Renal cortical epithelial cell (primary cell): ENCODE measurements around the gene FAM13A. TPM values are rescaled to one million over a fixed set of nuclear protein-coding genes. Genes with fewer than 3 reads are reported as not detected.
"Not testable (repeated sequence)": the region's sequence is repeated elsewhere in the genome, so short reads cannot be mapped to it uniquely, and the experiment has no call there.

Experiments
- DNase-seq: peaks from one replicate; pipeline ENCODE4 v3.0.0-alpha.2; 2011; ENCODE audit warnings: low read depth
- total RNA-seq: library from RNA; depleted of rRNA; stranded (reverse); fragments of >200 nt; gene quantifications from 2 replicates; pipeline ENCODE4 v1.2.3, GENCODE V29; 2014

Gene FAM13A
- total RNA-seq, 1 donor from 2014 or later = 22.9 TPM

DNA sequence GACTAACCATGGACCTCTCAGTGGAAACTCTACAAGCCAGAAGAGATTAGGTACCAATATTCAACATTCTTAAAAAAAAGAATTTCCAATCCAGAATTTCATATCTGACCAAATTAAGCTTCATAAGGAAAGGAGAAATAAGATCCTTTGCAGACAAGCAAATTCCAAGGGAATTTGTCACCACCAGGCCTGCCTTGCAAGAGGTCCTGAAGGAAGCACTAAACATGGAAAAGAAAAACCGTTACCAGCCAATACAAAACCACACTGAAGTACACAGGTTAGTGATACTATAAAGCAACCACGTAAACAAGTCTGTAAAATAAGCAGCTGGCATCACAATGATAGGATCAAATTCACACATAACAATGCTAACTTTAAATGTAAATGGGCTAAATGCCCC, 156.6 kb downstream of the FAM13A start:
- DNase-seq = peak; percentile 27

DNA sequence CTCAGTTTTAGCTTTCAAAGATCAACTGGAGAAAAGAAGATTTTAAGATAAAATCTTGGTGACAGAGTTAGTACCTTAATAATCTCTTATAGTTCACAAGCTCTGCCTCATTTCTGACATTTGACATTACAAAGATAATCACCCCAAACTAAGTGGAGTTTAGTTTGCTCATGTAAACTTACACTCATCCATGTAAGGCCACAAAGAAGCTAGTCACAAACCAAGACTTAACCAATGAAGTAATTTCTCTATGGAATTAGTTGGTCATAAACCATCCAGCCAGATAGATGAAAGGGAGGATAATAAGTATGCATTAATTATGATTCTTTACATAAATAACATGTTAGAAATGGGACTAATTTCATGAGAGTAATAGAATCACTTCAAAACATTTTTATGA, 159.2 kb downstream of the FAM13A start:
- DNase-seq = no peak

DNA sequence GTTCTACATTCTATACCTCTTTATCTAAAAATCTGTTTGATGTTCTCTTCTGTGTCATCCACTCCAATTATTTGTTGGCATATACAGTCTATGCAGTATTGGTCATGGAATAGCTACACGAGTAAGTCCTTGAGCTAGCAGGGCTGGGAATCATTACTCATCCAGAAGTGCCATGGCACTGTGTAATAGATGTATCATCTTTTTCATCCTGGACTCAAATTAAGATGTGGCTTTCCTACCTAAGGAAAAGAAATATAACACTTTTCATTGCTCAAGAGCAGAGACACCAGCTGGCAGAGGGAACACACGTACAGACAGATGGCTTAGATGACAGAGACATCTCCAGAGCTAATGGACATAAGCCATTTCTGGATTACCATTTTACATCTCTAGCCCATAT, 159.8 kb downstream of the FAM13A start:
- DNase-seq = no peak

DNA sequence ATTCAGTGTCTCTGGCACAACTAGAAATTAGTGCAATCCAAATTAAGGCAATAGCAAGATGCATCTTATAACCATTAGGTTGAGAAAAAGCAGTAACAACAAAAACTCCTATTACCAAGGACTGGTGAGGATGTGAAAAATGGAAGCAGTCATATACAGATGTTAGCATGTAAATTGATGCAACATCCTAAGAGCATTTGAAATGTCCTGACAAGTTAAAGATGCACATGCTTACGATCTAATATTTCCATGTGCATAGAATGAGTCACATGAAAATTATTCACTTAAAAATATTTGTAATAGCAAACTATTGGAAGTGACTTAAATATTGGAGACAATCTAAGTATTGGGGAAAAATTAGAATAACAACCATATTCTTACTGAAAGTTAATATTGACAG, 163.0 kb downstream of the FAM13A start:
- DNase-seq = no peak

DNA sequence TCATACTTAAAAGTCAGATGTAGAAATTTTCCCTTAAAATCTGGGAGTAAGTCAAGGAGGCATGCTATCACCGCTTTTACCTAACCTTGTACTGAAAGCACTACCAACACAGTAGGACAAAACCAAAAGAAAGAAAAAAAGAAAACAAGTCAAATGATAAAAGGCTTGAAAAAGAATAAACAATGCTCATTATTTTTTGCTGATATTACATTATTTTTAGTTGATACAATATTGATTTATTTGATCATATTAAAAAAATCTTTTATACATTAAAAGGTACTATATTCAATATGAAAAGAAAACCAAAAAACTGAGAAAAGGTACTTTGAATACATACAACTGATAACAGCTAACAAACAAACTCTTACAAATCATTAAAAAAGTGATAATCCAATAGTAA, 164.3 kb downstream of the FAM13A start:
- no peak for DNase-seq

DNA sequence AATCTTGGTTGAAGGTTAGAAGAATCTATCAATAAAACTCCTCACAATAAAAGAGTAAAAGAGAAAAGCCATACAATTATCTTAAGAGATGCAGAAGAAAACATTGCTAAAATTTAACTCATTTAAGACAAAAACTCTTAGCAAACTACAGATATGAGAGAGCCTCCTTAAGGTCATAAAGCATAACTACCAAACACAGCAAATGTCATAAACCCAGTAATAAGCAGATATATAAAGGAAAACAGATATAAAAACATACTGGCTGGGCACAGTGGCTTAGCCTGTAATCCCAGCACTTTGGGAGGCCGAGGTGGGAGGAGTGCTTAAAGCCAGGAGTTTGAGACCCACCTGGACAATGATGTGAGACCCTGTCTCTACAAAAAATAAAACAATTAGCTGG, 165.3 kb downstream of the FAM13A start:
- DNase-seq = no peak

DNA sequence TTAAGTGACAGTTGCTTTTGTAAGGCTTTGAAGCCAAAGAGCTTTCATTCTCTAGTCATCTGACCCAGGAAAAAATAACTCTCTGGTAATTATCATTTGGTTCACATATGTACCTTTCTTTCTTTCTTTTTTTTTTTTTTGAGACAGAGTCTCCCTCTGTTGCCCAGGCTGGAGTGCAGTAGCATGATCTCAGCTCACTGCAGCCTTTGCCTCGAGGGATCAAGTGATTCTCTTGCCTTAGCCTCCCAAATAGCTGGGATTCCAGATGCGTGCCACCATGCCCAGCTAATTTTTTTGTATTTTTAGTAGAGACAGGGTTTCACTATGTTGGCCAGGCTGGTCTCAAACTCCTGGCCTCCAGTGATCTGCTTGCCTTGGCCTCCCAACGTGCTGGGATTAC, 169.6 kb downstream of the FAM13A start:
- not testable (repeated sequence) for DNase-seq

DNA sequence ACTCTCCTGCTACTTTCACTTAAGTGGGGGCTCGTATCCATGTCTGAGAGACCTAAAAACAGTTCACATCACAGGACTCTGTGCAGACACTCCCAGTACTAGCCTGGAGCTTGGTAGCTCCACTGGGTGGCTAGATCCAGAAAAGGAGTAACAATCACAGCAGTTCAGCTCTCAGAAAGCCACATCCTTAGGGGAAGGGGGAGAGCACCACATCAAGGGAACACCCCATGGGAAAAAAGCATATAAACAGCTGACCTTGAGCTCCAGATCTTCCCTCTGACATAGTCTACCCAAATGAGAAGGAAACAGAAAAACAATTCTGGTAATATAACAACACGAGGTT, 175.8 kb downstream of the FAM13A start:
- DNase-seq = no peak

DNA sequence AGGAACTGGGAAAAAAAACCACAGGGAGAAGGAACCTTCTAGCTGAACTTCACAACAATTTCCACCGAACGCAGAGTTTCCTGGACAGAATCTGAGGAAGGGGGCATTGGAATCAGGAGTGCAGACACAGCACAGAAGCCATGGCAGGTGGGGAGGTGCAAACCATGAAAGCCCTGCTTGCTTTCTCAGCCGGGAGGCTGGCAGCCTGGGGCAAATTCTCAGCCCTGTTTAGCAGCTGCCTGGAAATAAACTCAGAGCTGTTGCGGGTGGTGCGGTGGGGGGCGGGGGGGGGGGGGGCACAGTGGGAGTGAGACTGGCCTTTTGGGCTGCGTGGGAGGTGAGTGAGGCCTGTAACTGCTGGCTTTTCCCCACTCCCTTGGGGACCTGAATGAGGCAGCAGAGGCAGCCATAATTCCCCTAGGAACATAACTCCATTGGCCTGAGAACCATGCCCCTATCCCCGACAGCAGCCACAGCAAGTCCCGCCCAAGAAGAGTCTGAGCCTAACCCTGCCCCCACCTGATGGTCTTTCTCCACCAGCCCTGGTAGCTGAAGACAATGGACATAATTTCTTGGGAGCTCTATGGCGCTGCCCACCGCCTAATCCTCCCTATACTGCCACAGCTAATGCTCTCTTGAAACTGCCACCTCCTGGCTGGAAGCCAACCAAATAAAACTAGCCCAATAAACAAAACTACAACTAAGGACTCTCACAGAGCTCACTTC, 176.3 kb downstream of the FAM13A start:
- no peak for DNase-seq

DNA sequence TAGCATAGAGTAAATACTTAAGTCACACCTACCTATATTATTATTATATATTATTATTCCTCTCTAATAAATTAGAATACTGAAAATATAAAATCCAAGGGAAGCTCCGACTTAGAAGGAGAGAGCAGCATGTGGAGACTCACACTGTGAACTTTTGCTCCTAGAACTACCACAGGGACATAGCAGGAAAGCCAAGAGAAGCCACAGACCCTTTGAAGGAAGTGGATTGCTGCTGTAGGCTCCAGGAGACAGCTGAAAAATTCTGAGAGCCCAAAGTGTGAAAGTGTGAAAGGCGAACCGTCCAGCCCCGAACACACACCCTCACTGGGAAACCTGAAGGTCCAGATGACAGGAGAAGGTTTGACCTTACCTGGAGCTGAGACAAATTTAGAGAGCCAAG, 177.0 kb downstream of the FAM13A start:
- DNase-seq = no peak

DNA sequence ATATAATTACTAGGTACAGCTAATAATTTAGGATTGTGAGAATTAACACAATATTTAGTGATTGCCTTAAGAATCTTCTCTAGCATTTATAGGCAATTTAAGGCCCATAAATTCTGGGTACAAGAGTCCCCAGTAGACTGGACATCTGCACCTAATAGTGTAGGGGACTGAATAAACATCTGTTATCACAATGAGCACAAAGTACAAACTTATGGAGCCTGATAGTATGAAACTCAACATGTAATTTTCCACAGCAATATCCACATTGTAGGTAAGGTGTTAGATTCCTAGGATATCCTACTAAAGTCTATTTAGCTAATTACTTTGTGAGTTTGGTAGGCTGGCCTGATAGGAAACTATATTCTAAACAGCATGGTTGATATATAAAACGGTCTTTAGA, 178.3 kb downstream of the FAM13A start:
- no peak for DNase-seq

DNA sequence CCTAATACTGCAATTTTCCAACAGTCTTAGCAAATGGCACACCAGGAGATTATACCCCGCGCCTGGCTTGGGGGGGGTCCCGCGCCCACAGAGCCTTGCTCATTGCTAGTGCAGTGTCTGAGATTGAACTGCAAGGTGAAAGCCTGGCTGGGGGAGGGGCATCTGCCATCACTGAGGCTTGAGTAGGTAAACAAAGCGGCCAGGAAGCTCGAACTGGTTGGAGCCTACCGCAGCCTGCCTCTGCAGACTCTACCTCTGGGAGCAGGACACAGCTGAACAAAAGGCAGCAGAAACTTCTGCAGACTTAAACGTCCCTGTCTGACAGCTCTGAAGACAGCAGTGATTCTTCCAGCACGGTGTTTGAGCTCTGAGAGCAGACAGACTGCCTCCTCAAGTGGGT, 186.6 kb downstream of the FAM13A start:
- no peak for DNase-seq

DNA sequence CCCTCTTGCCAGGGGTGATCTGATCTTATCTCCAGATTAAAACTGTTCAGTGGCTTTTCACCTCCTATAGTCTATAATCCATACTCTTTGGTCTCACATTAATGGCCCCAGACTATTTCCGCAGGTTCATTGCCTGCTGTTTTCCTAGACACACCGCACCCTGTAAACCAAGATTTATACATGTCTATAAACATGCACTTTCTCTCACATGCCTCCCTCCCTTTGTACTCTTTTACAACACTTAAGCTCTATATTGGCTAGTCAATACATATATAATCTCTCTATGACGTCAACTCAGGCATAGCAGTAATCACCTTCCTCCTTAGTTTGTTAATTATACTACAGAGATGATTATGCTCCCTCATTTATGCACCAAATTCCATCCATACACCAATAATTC, 188.5 kb downstream of the FAM13A start:
- no peak for DNase-seq

DNA sequence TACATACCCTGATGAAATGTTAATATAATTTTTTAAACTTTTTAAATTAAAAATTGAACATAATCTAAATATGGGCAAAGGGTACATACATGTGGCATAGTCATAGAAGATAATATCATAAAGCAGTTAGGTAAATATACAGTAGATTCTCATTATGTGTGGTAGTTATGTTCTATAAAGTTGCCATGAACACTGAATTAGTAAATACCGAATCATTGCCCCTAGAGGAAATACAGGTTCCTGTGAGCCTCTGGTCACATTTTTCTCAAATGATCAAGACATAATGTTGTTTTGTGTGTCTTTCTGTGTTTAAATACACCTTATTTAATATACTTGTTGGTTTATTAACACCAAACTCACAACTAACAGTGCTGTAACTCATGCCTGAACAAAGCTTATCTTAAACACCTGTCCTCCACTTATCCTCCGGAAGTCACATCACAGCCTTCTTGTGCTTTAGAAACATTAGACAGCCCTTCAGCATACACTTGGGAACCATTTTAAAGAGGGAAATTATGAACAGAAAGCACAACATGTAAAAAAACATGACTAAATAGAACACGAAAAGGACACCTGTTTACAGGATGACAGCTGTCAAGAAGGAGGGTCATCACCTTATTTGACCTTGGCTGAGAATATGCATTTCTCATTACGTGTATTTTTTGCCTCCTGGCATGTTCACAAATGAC, 190.0 kb downstream of the FAM13A start:
- peak; percentile 50 for DNase-seq

DNA sequence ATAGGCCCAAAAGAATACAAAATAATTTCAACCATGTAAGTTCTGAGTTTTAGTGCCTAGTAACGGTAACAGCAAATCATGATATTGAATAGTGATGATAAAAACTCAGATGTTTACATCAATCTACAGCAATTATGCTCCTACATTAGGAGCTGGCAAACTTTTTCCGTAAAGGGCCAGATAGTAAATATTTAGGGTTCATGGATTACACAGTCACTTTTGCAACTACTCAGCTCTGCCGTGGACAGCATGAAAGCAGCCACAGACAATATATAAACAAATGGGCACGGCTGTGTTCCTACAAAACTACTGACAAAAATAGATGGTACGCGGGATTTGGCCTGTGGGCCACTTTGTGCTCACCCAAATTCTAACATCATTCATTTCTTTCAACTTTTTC, 191.5 kb downstream of the FAM13A start:
- DNase-seq = no peak

DNA sequence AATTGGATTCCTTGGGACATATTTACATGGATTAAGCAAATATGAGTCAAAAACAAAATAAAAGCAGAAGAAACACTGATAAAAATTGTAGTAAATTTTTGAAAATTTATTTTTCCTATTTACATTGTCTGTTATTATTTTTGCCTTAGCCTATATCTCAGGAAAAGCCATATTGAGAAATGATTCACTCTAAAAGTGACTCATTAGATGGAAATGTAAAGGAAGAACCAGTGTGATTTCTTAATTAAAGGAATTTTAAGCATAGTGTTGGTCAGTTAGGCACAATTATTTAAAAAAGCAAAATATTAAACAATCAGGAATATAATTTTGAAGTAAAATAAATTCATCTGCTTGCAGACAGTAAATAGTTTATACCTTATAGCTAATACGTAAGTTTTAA, 191.9 kb downstream of the FAM13A start:
- no peak for DNase-seq

DNA sequence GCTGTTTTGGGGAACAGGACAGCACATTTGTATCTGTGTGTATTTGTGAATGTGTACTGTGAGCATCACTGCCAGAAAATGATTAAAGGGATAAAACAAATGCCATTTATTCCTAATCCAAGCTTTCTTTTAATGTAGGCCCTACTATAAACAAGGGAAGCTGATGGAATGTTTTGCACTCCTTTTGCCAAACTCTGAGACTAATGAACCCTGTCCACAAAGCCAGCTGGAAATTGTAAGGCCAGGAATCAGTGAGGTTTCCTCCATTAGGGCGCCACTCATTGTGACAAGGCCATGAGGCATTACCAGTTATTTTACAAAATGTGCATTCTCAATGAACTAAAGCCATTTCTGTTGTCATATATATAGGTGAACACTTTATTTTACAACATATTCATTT, 196.4 kb downstream of the FAM13A start:
- peak; percentile 66 for DNase-seq

DNA sequence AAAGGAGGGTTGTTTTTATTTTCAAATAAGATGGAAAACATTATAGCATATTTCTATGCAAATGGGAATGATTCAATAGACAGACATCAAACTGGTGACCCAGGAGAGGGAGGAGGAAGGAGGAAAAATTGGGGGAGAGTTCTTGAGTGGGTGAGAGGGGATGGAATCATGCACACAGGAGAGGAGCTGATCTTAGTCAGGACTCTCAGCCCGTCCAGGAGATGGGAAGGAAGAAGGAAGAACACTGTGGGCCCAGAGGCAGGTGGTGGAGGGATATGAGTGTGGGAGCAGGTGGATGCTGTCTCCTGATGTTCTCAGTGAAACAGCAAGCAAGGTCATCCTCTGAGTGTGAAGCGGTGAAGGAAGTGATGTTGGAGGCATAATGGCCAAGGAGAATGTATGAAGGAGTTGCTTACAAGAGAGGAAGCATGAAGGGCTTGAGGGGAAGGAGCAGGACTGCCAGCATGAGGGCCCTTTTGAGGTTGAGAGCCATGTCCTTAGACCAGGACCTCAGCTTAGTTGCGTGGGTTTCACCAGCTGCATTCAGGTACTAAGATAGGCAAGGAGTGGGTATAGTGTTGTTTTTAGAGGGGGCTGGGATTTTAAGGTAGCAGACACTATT, 197.7 kb downstream of the FAM13A start:
- no peak for DNase-seq

DNA sequence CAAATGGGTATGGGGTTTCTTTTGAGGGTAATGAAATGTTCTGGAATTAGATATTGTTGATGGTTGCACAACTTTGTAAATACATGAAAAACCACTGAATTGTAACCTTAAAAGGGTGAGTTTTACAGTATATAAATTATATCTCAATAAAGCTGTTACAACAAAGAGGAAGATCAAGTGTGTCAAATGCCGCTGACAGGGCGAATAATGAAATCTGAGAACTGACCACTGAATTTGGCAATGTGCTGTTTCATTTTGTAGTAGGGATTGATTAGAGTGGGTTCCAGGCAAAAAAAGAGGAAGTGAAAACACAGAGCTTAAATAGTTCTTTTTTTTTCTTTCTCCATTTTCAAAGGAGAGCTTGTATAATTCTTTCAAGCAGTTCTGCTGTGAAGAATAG, 198.2 kb downstream of the FAM13A start:
- no peak for DNase-seq

DNA sequence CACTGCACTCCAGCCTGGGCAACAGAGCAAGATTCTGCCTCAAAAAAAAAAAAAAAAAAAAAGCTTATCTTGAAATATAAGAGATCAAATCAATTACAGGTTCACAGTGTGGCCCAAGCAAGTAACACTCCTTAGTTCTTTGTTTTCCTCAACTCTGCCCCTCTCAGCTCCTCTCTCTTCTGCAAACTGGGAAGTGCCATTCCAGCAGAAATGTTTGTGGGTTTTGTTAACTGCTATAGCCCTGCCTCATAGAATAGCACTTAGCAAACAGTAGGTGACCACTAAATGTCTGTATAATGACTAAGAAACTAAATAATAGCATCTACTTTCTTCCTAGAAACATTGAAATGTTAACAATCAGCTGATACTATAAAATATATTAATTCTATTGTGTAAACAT, 199.4 kb downstream of the FAM13A start:
- peak; percentile 38 for DNase-seq

DNA sequence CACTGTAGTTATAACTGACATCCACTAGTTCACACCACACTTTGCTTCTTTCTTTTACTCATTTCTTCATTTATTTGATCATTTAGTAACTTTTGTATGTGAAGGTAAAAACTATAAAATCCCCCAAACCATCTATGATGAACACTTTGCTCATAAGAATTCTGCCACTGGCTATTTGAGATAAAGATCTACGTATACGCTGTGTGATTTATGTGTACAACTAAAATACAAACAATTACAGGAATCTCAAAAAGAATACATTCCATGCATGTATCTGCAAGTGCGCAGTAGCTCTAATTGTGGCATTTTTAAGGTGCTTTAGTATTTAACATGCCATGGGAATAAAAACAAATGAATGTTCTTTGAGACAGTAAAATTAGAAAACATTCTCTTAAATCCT, 202.5 kb downstream of the FAM13A start:
- no peak for DNase-seq

DNA sequence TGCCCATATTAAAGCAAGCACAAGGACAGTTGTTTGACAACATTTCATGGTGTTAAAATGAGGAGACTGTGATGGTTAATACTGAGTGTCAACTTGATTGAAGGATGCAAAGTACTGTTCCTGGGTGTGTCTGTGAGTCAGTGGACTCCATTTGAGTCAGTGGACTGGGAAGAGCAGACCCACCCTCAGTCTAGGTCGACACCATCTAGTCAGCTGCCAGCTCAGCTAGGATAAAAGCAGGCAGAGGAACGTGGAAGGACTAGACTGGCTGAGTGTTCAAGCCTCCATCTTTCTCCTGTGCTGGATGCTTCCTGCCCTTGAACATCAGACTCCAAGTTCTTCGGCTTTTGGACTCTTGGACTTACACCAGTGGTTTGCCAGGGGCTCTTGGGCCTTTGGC, 203.4 kb downstream of the FAM13A start:
- DNase-seq = not testable (repeated sequence)

DNA sequence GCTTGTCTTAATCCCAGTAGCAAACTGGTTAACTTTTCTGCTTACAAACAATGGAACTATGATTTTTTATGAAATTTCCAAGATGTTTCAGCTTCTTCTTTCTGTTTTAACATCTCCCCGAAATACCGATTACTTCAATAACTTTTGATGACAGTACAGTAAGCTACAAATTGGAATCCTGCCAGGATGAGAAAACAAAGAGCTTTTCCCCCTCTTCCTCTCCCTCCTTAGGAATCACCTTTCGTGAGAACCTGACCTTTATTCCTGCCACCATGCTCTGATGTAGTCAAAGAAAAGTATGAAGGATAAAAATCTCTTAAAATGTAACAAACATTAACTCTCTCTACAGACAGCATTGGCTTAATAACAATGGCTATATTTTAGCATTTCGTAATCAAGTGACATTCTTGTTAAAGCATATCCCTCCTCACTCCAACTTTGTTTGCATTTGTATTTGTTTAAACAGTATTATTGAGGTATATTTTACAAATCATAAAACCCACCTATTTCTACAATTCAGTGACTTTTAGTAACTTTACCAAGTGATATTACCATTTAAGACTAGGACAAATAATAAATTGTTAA, 210.7 kb downstream of the FAM13A start:
- DNase-seq = peak; percentile 48
